Gastrocnemius medialis (tissue), 4 donors: ENCODE results near the gene MEGF10.

Source experiments
- CTCF ChIP-seq, 5 experiments: fragments of 450-650 bp in 3 of 5; fragments of 200-600 bp in 2 of 5; sonication (generic) in 2 of 5; IDR thresholded peaks in 4 of 5; conservative IDR thresholded peaks in 1 of 5; 1 replicate in 4 of 5; 2 replicates in 1 of 5; pipeline ENCODE4 v1.5.1; 2016 to 2019; ENCODE audit warnings: antibody characterized with exemption in 5 of 5, mild to moderate bottlenecking in 3 of 5, moderate library complexity in 3 of 5
- POLR2A ChIP-seq, 2 donors: fragments of 450-650 bp; IDR thresholded peaks; one replicate each; pipeline ENCODE4 v1.6.1; 2017; ENCODE audit warnings: antibody characterized with exemption in 2 of 2, mild to moderate bottlenecking in 2 of 2, moderate library complexity in 2 of 2

DNA sequence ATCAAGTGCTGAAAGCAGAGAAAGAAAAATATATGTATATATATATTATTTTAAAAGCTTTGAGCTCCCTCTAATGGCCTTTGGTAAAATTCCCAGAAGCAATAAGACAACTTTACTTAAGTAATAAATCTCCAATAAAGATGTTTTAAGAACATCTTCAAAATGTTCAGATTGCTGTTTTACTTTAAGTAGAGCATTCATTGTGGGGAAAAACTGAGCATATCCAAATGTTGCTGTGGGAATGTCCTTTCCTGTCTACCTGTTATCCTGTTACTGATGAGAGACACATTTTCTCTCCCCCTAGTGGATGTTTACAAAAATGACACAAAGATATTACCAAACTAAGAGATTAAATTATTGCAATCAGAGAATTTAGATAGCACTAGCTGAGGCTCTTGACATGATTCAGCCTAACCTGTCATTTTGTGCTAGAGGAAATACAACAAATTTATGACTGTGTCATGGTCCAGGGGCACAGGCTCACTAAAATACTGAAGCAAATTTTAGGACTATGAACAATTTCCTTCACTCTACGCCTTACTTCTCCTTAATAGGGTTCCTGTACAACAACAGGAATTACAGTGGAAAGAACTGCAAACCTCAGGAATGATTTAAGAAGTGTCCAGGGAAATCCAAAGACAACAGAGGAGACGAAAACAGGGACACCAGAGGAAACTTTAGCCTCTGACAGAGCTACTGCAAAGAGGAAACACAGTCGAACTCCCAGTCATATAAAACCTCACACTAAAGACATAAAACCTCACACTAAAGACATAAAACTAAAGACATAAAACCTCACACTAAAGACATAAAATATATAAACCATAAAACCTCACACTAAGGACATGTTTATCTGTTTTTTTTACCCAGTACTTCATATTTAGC is 202.5 kb downstream of the MEGF10 start:
- TF ChIP-seq CTCF (IDR thresholded peaks at IDR 0.05 in 4 of 5, conservative IDR thresholded peaks at IDR 0.05 in 1 of 5) = peak; percentile 52 to 67 (median 58)
- TF ChIP-seq POLR2A (IDR thresholded peaks at IDR 0.05) = no peak
